Muscle of leg (tissue), 11 donors: ENCODE measurements around the gene CA7. TPM values are rescaled to one million over a fixed set of nuclear protein-coding genes. Genes with fewer than 3 reads are reported as not detected.

ENCODE experiments used
- DNase-seq: peaks from one replicate; pipeline ENCODE4 v3.0.0; 2013
- H3K27ac ChIP-seq: one replicate; pipeline ENCODE4 v1.5.1; 2013; ENCODE audit warnings: mild to moderate bottlenecking, low read length, control low read depth
- H3K27me3 ChIP-seq: one replicate; pipeline ENCODE4 v1.6.1; 2013; ENCODE audit warnings: low read length; ENCODE audit not compliant: control insufficient read depth, insufficient read depth
- H3K36me3 ChIP-seq: one replicate; pipeline ENCODE4 v1.6.1; 2013; ENCODE audit warnings: low read length; ENCODE audit not compliant: control insufficient read depth, insufficient read depth
- H3K4me1 ChIP-seq: one replicate; pipeline ENCODE4 v1.6.1; 2013; ENCODE audit warnings: low read length; ENCODE audit not compliant: control insufficient read depth, insufficient read depth
- H3K4me3 ChIP-seq: one replicate; pipeline ENCODE4 v1.5.1; 2013; ENCODE audit warnings: low read length, control low read depth
- H3K9me3 ChIP-seq: replicated peaks from 2 replicates; pipeline ENCODE4 v1.6.1; 2013; ENCODE audit warnings: low read depth, low read length; ENCODE audit not compliant: control insufficient read depth
- WGBS: methylation state at CpG from one replicate; pipeline ENCODE4 v1.1.5; 2013; ENCODE audit warnings: missing lambda C conversion rate; ENCODE audit not compliant: insufficient coverage; 5-methylcytosine and 5-hydroxymethylcytosine counted together
- polyA plus RNA-seq, 8 donors: library from polyadenylated mRNA; unstranded; fragments of 120-200 nt; gene quantifications; one replicate each; pipeline versions ENCODE4 v1.2.1 to v1.2.3, GENCODE V29; 2013; ENCODE audit warnings: inconsistent platforms in 1 of 8, low replicate concordance in 1 of 8; ENCODE audit not compliant: insufficient read length in 8 of 8, insufficient read depth in 1 of 8
- total RNA-seq: library from RNA; stranded (reverse); fragments of 120-200 nt; gene quantifications from one replicate; pipeline ENCODE4 v1.2.4, GENCODE V29; 2013

CA7 gene
- total and polyA plus RNA-seq, 9 donors: 0.12 TPM; not detected in 8

DNA sequence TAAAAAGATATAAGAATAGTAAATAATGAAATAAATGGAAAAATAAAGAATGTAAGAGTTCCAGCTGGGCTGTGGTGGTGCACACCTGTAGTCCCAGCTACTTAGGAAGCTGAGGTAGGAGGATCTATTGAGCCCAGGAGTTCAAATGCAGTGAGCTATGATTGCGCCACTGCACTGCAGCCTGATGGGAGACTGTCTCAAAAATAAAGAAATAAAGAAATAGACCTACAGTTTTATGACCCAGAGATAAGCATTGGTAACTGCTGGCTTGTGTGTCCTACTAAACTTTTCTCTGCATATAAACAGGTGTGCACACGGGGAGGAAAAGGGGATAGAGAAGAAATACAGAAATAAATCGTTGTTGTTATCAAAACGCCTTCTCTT is 28.3 kb downstream of the CA7 start:
- no peak overlapping the region for H3K27ac ChIP-seq
- peaks cover 6% of the 10 kb centered on the region for H3K4me1 ChIP-seq
- H3K36me3 ChIP-seq: no peaks in the 10 kb centered on the region
- 17% methylated on average over 2 of the region's 4 CpGs for WGBS
- peaks cover 11% of the 10 kb centered on the region for H3K27me3 ChIP-seq
- DNase-seq: no peak
- H3K4me3 ChIP-seq: no peak overlapping the region
- H3K9me3 ChIP-seq: no peaks in the 10 kb centered on the region

DNA sequence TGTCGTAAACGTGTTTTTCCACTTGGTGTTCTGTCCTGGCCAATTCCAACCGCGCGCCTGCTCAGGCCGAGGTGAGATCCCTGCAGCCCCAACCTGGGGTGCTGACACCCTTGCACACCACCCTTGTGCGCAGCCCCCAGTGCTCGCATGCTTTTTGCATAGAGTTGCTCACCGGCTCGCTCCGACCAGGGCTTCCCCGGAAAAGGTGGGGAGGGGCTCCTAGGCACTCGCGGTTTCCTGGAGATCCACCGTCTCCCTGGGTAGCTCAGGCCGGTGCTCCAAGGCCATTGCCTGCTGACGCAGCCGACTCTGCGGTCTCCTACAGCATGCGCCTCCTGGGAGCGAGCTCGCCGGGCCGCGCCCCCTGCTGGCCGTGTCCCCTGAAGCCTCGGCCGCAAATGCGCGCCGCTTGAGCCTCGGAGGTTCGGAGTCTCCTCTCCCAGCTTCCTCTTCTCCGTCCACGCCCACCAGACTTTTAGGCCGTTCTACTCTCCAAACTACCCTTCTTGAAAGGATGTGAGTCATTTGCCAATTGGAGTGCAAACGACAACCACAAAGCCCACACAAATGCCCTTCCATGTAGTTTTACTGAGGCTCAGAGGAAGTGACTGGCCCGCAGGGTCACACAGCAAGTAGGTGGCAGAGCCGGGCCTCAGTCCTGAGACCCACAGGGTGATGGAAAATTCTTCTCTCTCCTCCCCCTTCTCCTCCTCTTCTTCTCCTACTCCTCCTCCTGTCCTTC is 28.9 kb downstream of the CA7 start:
- Histone ChIP-seq H3K27ac (no peak overlapping the region), H3K4me3 (peak overlapping the region; percentile 31), H3K4me1 (peaks cover 6% of the 10 kb centered on the region), H3K36me3 (no peaks in the 10 kb centered on the region), H3K9me3 (no peaks in the 10 kb centered on the region), H3K27me3 (peaks cover 12% of the 10 kb centered on the region)
- DNase-seq: peak; percentile 88
- WGBS: 2% methylated on average over 30 of the region's 39 CpGs

DNA sequence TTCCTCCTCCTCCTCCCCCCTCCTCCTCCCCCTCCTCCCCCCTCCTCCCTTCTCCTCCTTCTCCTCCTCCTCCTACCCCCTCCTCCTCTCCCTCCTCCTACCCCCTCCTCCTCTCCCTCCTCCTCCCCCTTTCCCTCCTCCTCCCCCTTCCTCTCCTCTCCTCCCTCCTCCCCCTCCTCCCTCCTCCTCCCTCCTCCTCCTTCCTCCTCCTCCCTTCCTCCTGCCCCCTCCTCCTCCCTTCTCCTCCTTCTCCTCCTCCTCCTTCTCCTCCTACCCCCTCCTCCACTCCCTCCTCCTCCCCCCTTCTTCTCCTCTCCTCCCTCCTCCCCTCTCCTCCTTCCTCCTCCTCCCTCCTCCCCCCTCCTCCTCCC is 29.5 kb downstream of the CA7 start:
- Histone ChIP-seq H3K36me3 (no peaks in the 10 kb centered on the region), H3K9me3 (no peaks in the 10 kb centered on the region), H3K27ac (no peak overlapping the region), H3K4me3 (no peak overlapping the region), H3K4me1 (peaks cover 6% of the 10 kb centered on the region), H3K27me3 (peaks cover 17% of the 10 kb centered on the region)
- DNase-seq: no peak

DNA sequence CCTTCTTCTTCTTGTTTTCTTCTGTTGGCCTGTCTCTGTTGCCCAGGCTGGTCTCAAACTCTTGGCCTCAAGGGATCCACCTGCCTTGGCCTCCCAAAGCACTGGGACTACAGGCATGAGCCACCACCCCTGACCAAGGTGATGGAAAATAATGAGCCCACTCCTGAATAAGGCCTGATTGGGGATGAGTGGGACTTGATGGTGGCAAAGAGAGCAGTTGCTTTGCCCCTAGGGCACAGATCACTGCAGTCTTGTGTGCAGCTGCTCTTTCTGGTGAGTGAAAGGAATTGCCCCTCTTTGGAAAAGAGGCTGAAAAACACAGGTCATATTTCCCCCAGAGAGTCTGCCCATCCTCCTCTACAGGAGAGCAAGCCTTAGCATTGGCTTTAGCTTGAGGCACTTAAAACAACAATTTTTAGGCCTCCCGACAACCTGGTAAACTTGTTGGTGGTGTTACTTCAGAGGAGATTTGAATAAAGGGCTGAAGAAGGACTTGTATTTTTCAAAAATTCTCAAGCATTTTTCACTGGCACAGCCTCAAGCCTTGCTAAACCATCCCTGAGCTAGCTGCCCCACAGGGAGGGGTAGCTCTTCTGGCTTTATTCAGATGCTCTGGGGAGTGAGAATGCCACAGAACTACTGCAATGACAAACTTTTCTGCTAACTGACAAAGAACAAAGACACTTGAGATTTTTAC is 30.0 kb downstream of the CA7 start:
- H3K9me3 ChIP-seq: no peaks in the 10 kb centered on the region
- no peak overlapping the region for H3K27ac ChIP-seq
- no CpG with 5 or more reads among the region's 1 CpG for WGBS
- no peaks in the 10 kb centered on the region for H3K36me3 ChIP-seq
- no peak for DNase-seq
- no peak overlapping the region for H3K4me3 ChIP-seq
- peaks cover 6% of the 10 kb centered on the region for H3K4me1 ChIP-seq
- H3K27me3 ChIP-seq: peaks cover 20% of the 10 kb centered on the region

DNA sequence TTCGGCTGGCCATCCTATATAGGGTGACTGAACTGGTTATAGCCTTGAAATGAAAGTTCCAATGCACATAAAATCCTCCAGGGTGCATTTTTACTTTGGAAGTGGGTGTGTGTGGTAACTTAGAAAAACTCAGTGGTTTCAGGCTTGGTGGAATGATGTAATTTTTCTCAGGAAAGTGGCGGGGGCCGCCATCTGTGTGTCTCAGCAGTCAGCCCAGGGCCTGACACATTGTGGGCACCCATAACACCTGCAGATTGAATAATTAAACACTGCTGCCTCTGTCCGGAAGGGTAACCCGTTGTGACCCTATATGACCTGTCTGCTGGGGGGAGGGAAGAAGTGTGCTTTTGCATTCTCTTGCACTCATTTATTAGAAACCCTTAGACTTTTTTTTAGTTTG is 33.9 kb downstream of the CA7 start:
- WGBS: 33% methylated on average over 1 of the region's 5 CpGs
- Histone ChIP-seq H3K27ac (no peak overlapping the region), H3K4me1 (peaks cover 15% of the 10 kb centered on the region), H3K27me3 (peaks cover 21% of the 10 kb centered on the region), H3K9me3 (no peaks in the 10 kb centered on the region), H3K4me3 (no peak overlapping the region), H3K36me3 (no peaks in the 10 kb centered on the region)
- DNase-seq: no peak

DNA sequence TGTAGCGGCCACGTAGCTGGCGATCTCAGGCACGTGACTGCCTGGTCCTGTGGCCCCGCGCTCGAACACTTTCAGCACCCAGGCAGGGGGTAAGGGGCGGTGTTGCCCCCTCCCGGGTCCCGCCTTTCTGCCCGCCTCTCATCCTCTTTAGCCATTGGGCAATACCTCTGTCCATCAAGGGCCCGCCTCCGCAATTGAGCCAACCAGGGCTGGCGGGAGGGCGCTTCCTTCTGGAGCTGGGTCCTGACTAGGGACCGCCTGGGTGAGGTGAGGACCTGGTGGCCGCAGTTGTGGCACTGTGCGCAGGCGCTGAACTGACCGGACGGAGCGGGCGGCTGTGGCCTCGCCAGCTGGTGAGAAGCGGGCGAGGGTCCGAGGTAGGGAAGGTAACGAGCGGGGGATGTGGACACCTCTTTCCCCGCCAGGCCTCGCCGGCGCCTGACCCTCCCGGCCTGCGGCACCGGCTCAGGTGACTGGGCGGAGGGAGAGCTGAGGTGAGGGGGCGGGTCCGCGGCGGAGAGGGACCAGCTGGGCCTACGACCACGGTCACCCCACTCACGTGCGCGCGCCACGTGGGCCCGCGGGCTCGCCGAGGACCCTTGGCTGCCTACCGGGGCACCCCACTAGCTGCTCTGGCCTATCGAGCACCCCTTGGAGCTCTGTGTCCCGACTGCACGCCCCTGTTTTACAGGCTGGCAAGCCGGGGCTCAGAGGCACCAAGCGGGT is 36.2 kb downstream of the CA7 start, which contains the start of gene PDP2:
TSS of gene PDP2 (plus strand) at position 228 of the 726 bp plus-strand sequence. CDS start 3,770 bp downstream, outside the sequence.
- DNase-seq: peak; percentile 98
- Histone ChIP-seq H3K27me3 (peaks cover 21% of the 10 kb centered on the region), H3K4me3 (peak within 1 kb of the TSS; percentile 93), H3K36me3 (peaks cover 13% of the 10 kb centered on the region), H3K9me3 (no peaks in the 10 kb centered on the region), H3K27ac (no peak within 1 kb of the TSS), H3K4me1 (peaks cover 13% of the 10 kb centered on the region)
- WGBS: under 1% methylated on average over 57 of the region's 58 CpGs

DNA sequence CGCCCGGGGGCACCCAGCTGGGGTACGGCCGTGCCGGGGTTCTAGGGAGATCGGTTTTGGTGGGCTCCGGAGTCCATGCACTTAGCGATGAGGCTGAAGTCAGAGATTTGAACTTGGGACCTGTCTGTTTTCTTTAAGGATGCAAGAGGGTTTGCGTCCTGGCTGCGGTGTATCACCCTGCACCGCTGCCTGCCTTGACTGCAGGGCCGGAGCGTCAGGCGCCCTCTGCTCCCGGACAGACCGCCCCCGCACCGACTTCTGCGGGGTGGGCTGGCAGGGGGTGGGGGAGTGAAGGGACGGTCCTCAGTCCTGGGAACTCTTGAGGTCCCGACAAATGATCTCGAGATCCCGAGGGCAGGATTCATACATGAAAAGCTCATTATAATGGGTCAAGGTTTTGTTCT is 36.8 kb downstream of the CA7 start:
- H3K9me3 ChIP-seq: no peaks in the 10 kb centered on the region
- DNase-seq: no peak
- H3K36me3 ChIP-seq: peaks cover 16% of the 10 kb centered on the region
- H3K27ac ChIP-seq: no peak overlapping the region
- H3K27me3 ChIP-seq: peaks cover 21% of the 10 kb centered on the region
- peak overlapping the region; percentile 93 for H3K4me3 ChIP-seq
- H3K4me1 ChIP-seq: peaks cover 13% of the 10 kb centered on the region
- 5% methylated on average over 18 of the region's 23 CpGs for WGBS

DNA sequence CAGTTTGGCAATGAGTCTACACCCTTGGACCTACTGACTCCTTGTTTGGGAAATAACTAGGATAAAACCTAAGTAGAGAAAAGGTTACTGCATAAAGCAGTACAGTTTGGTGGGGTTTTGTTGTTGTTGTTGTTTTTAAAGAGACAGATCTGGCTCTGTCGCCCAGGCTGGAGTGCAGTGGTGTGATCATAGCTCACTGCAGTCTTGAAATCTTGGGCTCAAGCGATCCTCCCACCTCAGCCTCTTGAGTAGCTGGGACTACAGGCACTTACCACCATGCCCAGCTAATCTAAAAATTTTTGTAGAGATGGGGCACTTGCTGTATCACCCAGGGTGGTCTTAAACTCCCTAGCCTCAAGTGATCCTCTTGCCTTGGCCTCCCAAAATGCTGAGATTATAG is 37.3 kb downstream of the CA7 start:
- Histone ChIP-seq H3K9me3 (no peaks in the 10 kb centered on the region), H3K36me3 (peaks cover 16% of the 10 kb centered on the region), H3K27me3 (peaks cover 21% of the 10 kb centered on the region), H3K4me3 (no peak overlapping the region), H3K27ac (no peak overlapping the region), H3K4me1 (peaks cover 13% of the 10 kb centered on the region)
- DNase-seq: no peak
- WGBS: no CpG with 5 or more reads among the region's 2 CpGs

DNA sequence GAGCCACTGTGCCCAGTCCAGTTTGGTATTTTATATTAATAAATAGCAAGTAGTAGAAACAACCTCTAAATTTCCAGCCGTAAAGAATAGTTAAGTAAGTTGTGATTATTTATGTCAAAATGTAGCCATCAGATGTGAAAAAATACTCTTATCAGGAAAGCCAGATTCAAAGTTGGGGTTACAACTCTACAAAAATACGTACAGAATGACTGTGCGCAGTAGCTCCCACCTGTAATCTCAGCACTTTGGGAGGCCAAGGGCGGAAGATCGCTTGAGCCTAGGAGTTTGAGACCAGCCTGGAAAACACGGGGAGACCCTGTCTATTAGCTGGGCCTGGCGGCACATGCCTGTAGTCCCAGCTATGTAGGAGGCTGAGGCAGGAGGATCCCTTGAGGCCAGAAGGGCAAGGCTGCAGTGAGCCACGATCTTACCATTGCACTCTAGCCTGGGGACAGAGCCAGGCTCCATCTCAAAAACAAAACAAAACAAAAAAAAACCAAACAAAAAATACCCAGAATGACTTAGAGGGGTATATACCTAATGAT is 37.8 kb downstream of the CA7 start:
- H3K27ac ChIP-seq: no peak overlapping the region
- WGBS: 100% methylated on average over 4 of the region's 8 CpGs
- peaks cover 21% of the 10 kb centered on the region for H3K27me3 ChIP-seq
- peaks cover 19% of the 10 kb centered on the region for H3K36me3 ChIP-seq
- no peak overlapping the region for H3K4me3 ChIP-seq
- H3K9me3 ChIP-seq: no peaks in the 10 kb centered on the region
- no peak for DNase-seq
- peaks cover 13% of the 10 kb centered on the region for H3K4me1 ChIP-seq

DNA sequence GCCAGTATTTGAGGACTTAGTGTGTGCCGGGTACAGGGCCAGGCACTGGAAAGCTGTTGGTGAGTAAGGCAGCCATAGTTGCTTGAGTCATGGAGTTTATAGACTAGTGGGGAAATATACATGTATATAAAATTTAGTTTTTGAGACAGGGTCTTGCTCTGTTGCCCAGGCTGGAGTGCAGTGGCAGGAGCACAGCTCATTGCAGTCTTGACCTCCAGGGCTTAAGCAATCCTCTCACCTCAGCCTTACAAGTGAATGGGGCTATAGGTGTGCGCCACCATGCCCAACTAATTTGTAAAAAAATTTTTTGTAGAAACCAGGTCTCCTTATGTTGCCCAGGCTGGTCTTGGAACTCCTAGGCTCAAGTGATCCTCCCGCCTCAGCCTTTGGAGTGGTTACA is 38.5 kb downstream of the CA7 start:
- peaks cover 13% of the 10 kb centered on the region for H3K4me1 ChIP-seq
- H3K36me3 ChIP-seq: peaks cover 19% of the 10 kb centered on the region
- H3K9me3 ChIP-seq: no peaks in the 10 kb centered on the region
- DNase-seq: no peak
- H3K27me3 ChIP-seq: peaks cover 21% of the 10 kb centered on the region
- WGBS: 100% methylated on average over 1 of the region's 3 CpGs
- no peak overlapping the region for H3K4me3 ChIP-seq
- H3K27ac ChIP-seq: no peak overlapping the region
